ENCODE measurements around the gene CTSS. TPM values are rescaled to one million over a fixed set of nuclear protein-coding genes. Genes with fewer than 3 reads are reported as not detected.
A peak's percentile ranks its signal among the peaks of the same experiment; 100 is the strongest.

CTSS gene
- total and polyA plus RNA-seq, 2 donors (not counting 3 experiments of a cell fraction or from before 2014, with no cell fraction given) = 4.0 to 11.1 TPM

GRCh38 chr1:150764617-150765101 is 919 bp downstream of the CTSS start:
- H3K4me1 ChIP-seq (ENCODE audit: control insufficient read depth, extremely low read depth, insufficient read depth, low read length) = peaks cover 23% of the 10 kb centered on the region
- H3K27ac ChIP-seq (ENCODE audit: insufficient read depth, low read depth, low read length) = peak overlapping the region; percentile 80
- peak overlapping the region; percentile 13 for H2AFZ ChIP-seq (ENCODE audit: low read depth, low read length)
- H3K4me2 ChIP-seq (ENCODE audit: insufficient read depth, low read length) = peak overlapping the region; percentile 47
- H3K79me2 ChIP-seq (ENCODE audit: control insufficient read depth, insufficient read depth, low read length) = no peaks in the 10 kb centered on the region
- H3K9me3 ChIP-seq (replicated peaks; ENCODE audit: control insufficient read depth, insufficient read depth, low read length) = no peaks in the 10 kb centered on the region
- FAIRE-seq (peak; percentile 86), DNase-seq (ENCODE audit: low read depth, low spot score) (peak; percentile 92)
- H3K36me3 ChIP-seq (ENCODE audit: control insufficient read depth in 2 of 2, extremely low read depth in 1 of 2, insufficient read depth in 2 of 2, low read length in 2 of 2) = no peaks in the 10 kb centered on the region
- peak overlapping the region; percentile 69 for H3K9ac ChIP-seq (replicated peaks; ENCODE audit: extremely low read depth, insufficient read depth, low read length)
- BruUV-seq (replicated peaks) = no TSS peak
- no peaks in the 10 kb centered on the region for H3K9me1 ChIP-seq (replicated peaks; ENCODE audit: control insufficient read depth, extremely low read depth, insufficient read depth, low read length)
- POLR2A ChIA-PET = interaction anchor here (0.5 to 0.7 kb wide), 2 partner anchors 167 to 204 kb away, joined by 4 to 5 read pairs; no protein-coding TSS in a partner anchor
- no peak overlapping the region for H3K4me3 ChIP-seq (replicated peaks in 1 of 3; ENCODE audit: insufficient read depth in 1 of 3, low read depth in 1 of 3, low read length in 3 of 3)
- no peaks in the 10 kb centered on the region for H3K27me3 ChIP-seq (ENCODE audit: control insufficient read depth in 2 of 2, insufficient read depth in 2 of 2, low read length in 2 of 2)
- TF ChIP-seq JUN (IDR thresholded peaks at IDR 0.05; ENCODE audit: borderline replicate concordance, insufficient read depth, insufficient read length, low read depth) (peak; percentile 86), GATA2 (IDR thresholded peaks at IDR 0.05; ENCODE audit: insufficient read depth, insufficient read length, low read depth, low read length) (no peak)
- CTCF ChIA-PET = interaction anchor here (0.7 to 1.8 kb wide), 4 partner anchors 9 to 72 kb away, joined by 3 to 8 read pairs (median 4); no protein-coding TSS in a partner anchor
- no peaks in the 10 kb centered on the region for H4K20me1 ChIP-seq (replicated peaks; ENCODE audit: control insufficient read depth, extremely low read depth, insufficient read depth, low read length)
- dilution Hi-C loops (cut with MboI; ENCODE audit: extremely low pct_ligation_motif_present, low sequenced_read_pairs) (no loop called here), intact Hi-C loops (cut with micrococcal nuclease) (loop anchor here (1.0 to 5.0 kb wide), 6 partner anchors 14 to 203 kb away; partner anchors contain the start of genes ARNT, ENSA and GOLPH3L)

GRCh38 chr1:150763018-150763417 is 2.6 kb downstream of the CTSS start:
- intact Hi-C loops (cut with micrococcal nuclease) = loop anchor here (5.0 kb wide), 1 partner anchor 114 kb away; the partner anchor contains the start of gene ARNT
- H3K9ac ChIP-seq (replicated peaks; ENCODE audit: extremely low read depth, insufficient read depth, low read length) = no peak overlapping the region
- H3K27me3 ChIP-seq (ENCODE audit: control insufficient read depth in 2 of 2, insufficient read depth in 2 of 2, low read length in 2 of 2) = no peaks in the 10 kb centered on the region
- H3K9me3 ChIP-seq (replicated peaks; ENCODE audit: control insufficient read depth, insufficient read depth, low read length) = no peaks in the 10 kb centered on the region
- H3K4me3 ChIP-seq (replicated peaks in 1 of 3; ENCODE audit: insufficient read depth in 1 of 3, low read depth in 1 of 3, low read length in 3 of 3) = no peak overlapping the region
- TF ChIP-seq, protein P1, sequence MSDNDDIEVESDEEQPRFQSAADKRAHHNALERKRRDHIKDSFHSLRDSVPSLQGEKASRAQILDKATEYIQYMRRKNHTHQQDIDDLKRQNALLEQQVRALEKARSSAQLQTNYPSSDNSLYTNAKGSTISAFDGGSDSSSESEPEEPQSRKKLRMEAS (IDR thresholded peaks at IDR 0.05; ENCODE audit: insufficient read depth, insufficient read length) = no peak
- TF ChIP-seq EZH2 (IDR thresholded peaks at IDR 0.05; ENCODE audit: borderline replicate concordance, low read depth, low read length, severe bottlenecking) (no peak), FOS (IDR thresholded peaks at IDR 0.05; ENCODE audit: borderline replicate concordance, insufficient read depth, low read length) (no peak), GATA2 (IDR thresholded peaks at IDR 0.05; ENCODE audit: insufficient read depth, insufficient read length, low read depth, low read length) (no peak), JUN (IDR thresholded peaks at IDR 0.05; ENCODE audit: borderline replicate concordance, insufficient read depth, insufficient read length, low read depth) (no peak), POLR2A (IDR thresholded peaks at IDR 0.05; ENCODE audit: low read depth, low read length) (no peak), POLR2AphosphoS5 (IDR thresholded peaks at IDR 0.05; ENCODE audit: insufficient read depth, low read depth, low read length) (no peak), MYC (IDR thresholded peaks at IDR 0.05; ENCODE audit: low read depth, low read length) (no peak)
- TF ChIP-seq, protein P2, sequence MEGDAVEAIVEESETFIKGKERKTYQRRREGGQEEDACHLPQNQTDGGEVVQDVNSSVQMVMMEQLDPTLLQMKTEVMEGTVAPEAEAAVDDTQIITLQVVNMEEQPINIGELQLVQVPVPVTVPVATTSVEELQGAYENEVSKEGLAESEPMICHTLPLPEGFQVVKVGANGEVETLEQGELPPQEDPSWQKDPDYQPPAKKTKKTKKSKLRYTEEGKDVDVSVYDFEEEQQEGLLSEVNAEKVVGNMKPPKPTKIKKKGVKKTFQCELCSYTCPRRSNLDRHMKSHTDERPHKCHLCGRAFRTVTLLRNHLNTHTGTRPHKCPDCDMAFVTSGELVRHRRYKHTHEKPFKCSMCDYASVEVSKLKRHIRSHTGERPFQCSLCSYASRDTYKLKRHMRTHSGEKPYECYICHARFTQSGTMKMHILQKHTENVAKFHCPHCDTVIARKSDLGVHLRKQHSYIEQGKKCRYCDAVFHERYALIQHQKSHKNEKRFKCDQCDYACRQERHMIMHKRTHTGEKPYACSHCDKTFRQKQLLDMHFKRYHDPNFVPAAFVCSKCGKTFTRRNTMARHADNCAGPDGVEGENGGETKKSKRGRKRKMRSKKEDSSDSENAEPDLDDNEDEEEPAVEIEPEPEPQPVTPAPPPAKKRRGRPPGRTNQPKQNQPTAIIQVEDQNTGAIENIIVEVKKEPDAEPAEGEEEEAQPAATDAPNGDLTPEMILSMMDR (IDR thresholded peaks at IDR 0.05; ENCODE audit: extremely low read depth in 1 of 2, insufficient read depth in 1 of 2, low read depth in 1 of 2, low read length in 2 of 2) = no peak
- H3K4me1 ChIP-seq (ENCODE audit: control insufficient read depth, extremely low read depth, insufficient read depth, low read length) = peaks cover 23% of the 10 kb centered on the region
- H3K4me2 ChIP-seq (ENCODE audit: insufficient read depth, low read length) = no peak overlapping the region
- FAIRE-seq (no peak), DNase-seq (ENCODE audit: low read depth, low spot score) (no peak)
- no peaks in the 10 kb centered on the region for H3K79me2 ChIP-seq (ENCODE audit: control insufficient read depth, insufficient read depth, low read length)
- H4K20me1 ChIP-seq (replicated peaks; ENCODE audit: control insufficient read depth, extremely low read depth, insufficient read depth, low read length) = no peaks in the 10 kb centered on the region
- no peaks in the 10 kb centered on the region for H3K9me1 ChIP-seq (replicated peaks; ENCODE audit: control insufficient read depth, extremely low read depth, insufficient read depth, low read length)
- H3K27ac ChIP-seq (ENCODE audit: insufficient read depth, low read depth, low read length) = no peak overlapping the region
- BruUV-seq (replicated peaks) = no TSS peak
- no peak overlapping the region for H2AFZ ChIP-seq (ENCODE audit: low read depth, low read length)
- H3K36me3 ChIP-seq (ENCODE audit: control insufficient read depth in 2 of 2, extremely low read depth in 1 of 2, insufficient read depth in 2 of 2, low read length in 2 of 2) = no peaks in the 10 kb centered on the region
- dilution Hi-C loops (cut with MboI; ENCODE audit: extremely low pct_ligation_motif_present, low sequenced_read_pairs) = no loop called here
- CTCF ChIA-PET = no interaction called here
- POLR2A ChIA-PET = no interaction called here

Data from endothelial cell of umbilical vein (primary cell).